OCI-M2 (cell line): Measurements from ENCODE around the gene SAG.
"Not testable (repeated sequence)": the region's sequence is repeated elsewhere in the genome, so short reads cannot be mapped to it uniquely, and the experiment has no call there.

Source experiments
- DNase-seq: peaks from one replicate; lab custom pipeline; 2025; ENCODE audit not compliant: unreplicated experiment; lab: John Stamatoyannopoulos, UW

Gene SAG

GRCh38 chr2:233354500-233354924, 46.9 kb downstream of the SAG start:
- no peak for DNase-seq

GRCh38 chr2:233354971-233355574, 47.5 kb downstream of the SAG start:
- DNase-seq, result no peak

GRCh38 chr2:233355916-233356315, 48.3 kb downstream of the SAG start:
- DNase-seq, result no peak

GRCh38 chr2:233356546-233357308, 49.1 kb downstream of the SAG start:
- no peak for DNase-seq

- DNase-seq, result no peak
These were observed 50.7 kb downstream of the SAG start for GRCh38 chr2:233358335-233358734.

GRCh38 chr2:233358947-233359346, 51.3 kb downstream of the SAG start:
- DNase-seq, result no peak

GRCh38 chr2:233359823-233360222, 52.2 kb downstream of the SAG start:
- DNase-seq, result no peak

- no peak for DNase-seq
These were observed 53.2 kb downstream of the SAG start for GRCh38 chr2:233360771-233361176.

- DNase-seq, result no peak
These were observed 53.7 kb downstream of the SAG start for GRCh38 chr2:233361297-233361696.

GRCh38 chr2:233362742-233363141, 55.1 kb downstream of the SAG start:
- no peak for DNase-seq

GRCh38 chr2:233363744-233364235, 56.2 kb downstream of the SAG start:
- no peak for DNase-seq

- no peak for DNase-seq
These were observed 58.4 kb downstream of the SAG start for GRCh38 chr2:233365861-233366520.

GRCh38 chr2:233367586-233367985, 60.0 kb downstream of the SAG start:
- DNase-seq, result no peak

GRCh38 chr2:233368756-233369155, 61.1 kb downstream of the SAG start:
- DNase-seq, result no peak

- DNase-seq, result no peak
These were observed 61.8 kb downstream of the SAG start for GRCh38 chr2:233369462-233369861.

- no peak for DNase-seq
These were observed 62.5 kb downstream of the SAG start for GRCh38 chr2:233369897-233370685.

GRCh38 chr2:233371641-233372040, 64.0 kb downstream of the SAG start:
- no peak for DNase-seq

GRCh38 chr2:233372855-233373254, 65.2 kb downstream of the SAG start:
- DNase-seq, result no peak

- no peak for DNase-seq
These were observed 65.7 kb downstream of the SAG start for GRCh38 chr2:233373316-233373715.

- DNase-seq, result not testable (repeated sequence)
These were observed 67.2 kb downstream of the SAG start for GRCh38 chr2:233374776-233375175.
